ENCODE measurements around the gene FGF2. TPM values are rescaled to one million over a fixed set of nuclear protein-coding genes. Genes with fewer than 3 reads are reported as not detected.

The FGF2 gene
- total RNA-seq, 2 experiments from 2014 or later = 0.09 to 2.9 TPM

- Mint-ChIP-seq H3K4me1 (peaks cover 4% of the 10 kb centered on the region), H3K27me3 (peaks cover 69% of the 10 kb centered on the region), H3K27ac (no peak overlapping the region), H3K9me3 (ENCODE audit: low read depth) (no peaks in the 10 kb centered on the region), H3K4me3 (no peak overlapping the region), H3K36me3 (no peaks in the 10 kb centered on the region)
- DNase-seq (no peak), ATAC-seq (no peak)
- CTCF ChIA-PET = no interaction called here
These were observed 5.5 kb upstream of the FGF2 start for GRCh38 chr4:122821092-122821491.

- no peak overlapping the region for H3K27ac Mint-ChIP-seq
- CTCF ChIA-PET = no interaction called here
- H3K36me3 Mint-ChIP-seq = no peaks in the 10 kb centered on the region
- H3K27me3 Mint-ChIP-seq = peaks cover 70% of the 10 kb centered on the region
- H3K4me3 Mint-ChIP-seq = no peak overlapping the region
- peaks cover 6% of the 10 kb centered on the region for H3K4me1 Mint-ChIP-seq
- no peaks in the 10 kb centered on the region for H3K9me3 Mint-ChIP-seq (ENCODE audit: low read depth)
- ATAC-seq (no peak), DNase-seq (no peak)
These were observed 4.2 kb upstream of the FGF2 start for GRCh38 chr4:122822466-122822865.

GRCh38 chr4:122823476-122823875, 3.2 kb upstream of the FGF2 start:
- Mint-ChIP-seq H3K36me3 (peaks cover 3% of the 10 kb centered on the region), H3K4me3 (no peak overlapping the region), H3K4me1 (peaks cover 16% of the 10 kb centered on the region), H3K27me3 (peaks cover 76% of the 10 kb centered on the region), H3K9me3 (ENCODE audit: low read depth) (no peaks in the 10 kb centered on the region), H3K27ac (no peak overlapping the region)
- no peak for ATAC-seq
- CTCF ChIA-PET = no interaction called here
- DNase-seq = no peak

DNA sequence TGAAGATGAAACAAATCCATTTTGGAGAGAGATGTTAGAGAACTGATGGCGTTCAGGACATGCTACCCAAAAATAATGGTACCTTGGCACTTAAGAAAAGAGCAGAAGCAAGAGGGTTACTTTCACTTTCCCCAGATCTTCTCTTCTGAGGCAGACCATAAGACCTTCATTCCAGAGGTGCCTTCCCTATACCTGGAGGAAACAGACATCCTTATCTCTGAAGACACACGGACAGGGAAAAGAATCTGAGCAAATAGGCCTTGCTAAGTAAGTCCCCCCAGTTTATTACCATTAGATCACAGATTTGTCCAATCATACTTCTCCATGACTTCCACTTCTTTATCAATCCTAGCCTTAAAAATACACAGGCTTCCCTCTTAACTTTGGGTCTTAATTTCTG, 2.0 kb upstream of the FGF2 start:
- peaks cover 3% of the 10 kb centered on the region for H3K36me3 Mint-ChIP-seq
- ATAC-seq = no peak
- peaks cover 77% of the 10 kb centered on the region for H3K27me3 Mint-ChIP-seq
- H3K27ac Mint-ChIP-seq = no peak overlapping the region
- DNase-seq = no peak
- peaks cover 16% of the 10 kb centered on the region for H3K4me1 Mint-ChIP-seq
- CTCF ChIA-PET = no interaction called here
- no peak overlapping the region for H3K4me3 Mint-ChIP-seq
- no peaks in the 10 kb centered on the region for H3K9me3 Mint-ChIP-seq (ENCODE audit: low read depth)

GRCh38 chr4:122826079-122826527, 528 bp upstream of the FGF2 start:
- no peak for ATAC-seq
- no peaks in the 10 kb centered on the region for H3K9me3 Mint-ChIP-seq (ENCODE audit: low read depth)

GRCh38 chr4:122827258-122827878, 737 bp downstream of the FGF2 start:
- DNase-seq = peak; percentile 50
- ATAC-seq = peak; percentile 50
- no peak overlapping the region for H3K27ac Mint-ChIP-seq
- H3K27me3 Mint-ChIP-seq = peaks cover 77% of the 10 kb centered on the region
- H3K4me3 Mint-ChIP-seq = peak overlapping the region; percentile 75
- CTCF ChIA-PET = interaction anchor here (0.9 to 1.6 kb wide), 3 partner anchors 28 to 103 kb away, joined by 3 read pairs; no protein-coding TSS in a partner anchor
- H3K36me3 Mint-ChIP-seq = peaks cover 3% of the 10 kb centered on the region
- H3K4me1 Mint-ChIP-seq = peaks cover 16% of the 10 kb centered on the region
- no peaks in the 10 kb centered on the region for H3K9me3 Mint-ChIP-seq (ENCODE audit: low read depth)

More at GRCh38 chr4:122826079-122826527, 528 bp upstream of the FGF2 start:
- Mint-ChIP-seq H3K27me3 (peaks cover 78% of the 10 kb centered on the region), H3K36me3 (peaks cover 3% of the 10 kb centered on the region), H3K4me3 (peak overlapping the region; percentile 29), H3K4me1 (peaks cover 16% of the 10 kb centered on the region), H3K27ac (no peak overlapping the region)
- CTCF ChIA-PET = no interaction called here
- no peak for DNase-seq

GRCh38 chr4:122827879-122828601, 1.4 kb downstream of the FGF2 start:
- peaks cover 83% of the 10 kb centered on the region for H3K27me3 Mint-ChIP-seq
- CTCF ChIA-PET = interaction anchor here (0.9 to 1.6 kb wide), 4 partner anchors 17 to 103 kb away, joined by 3 read pairs; no protein-coding TSS in a partner anchor
- peaks cover 16% of the 10 kb centered on the region for H3K4me1 Mint-ChIP-seq
- peak overlapping the region; percentile 75 for H3K4me3 Mint-ChIP-seq
- DNase-seq = peak; percentile 60
- peak; percentile 83 for ATAC-seq
- H3K27ac Mint-ChIP-seq = no peak overlapping the region
- peaks cover 3% of the 10 kb centered on the region for H3K36me3 Mint-ChIP-seq
- no peaks in the 10 kb centered on the region for H3K9me3 Mint-ChIP-seq (ENCODE audit: low read depth)

DNA sequence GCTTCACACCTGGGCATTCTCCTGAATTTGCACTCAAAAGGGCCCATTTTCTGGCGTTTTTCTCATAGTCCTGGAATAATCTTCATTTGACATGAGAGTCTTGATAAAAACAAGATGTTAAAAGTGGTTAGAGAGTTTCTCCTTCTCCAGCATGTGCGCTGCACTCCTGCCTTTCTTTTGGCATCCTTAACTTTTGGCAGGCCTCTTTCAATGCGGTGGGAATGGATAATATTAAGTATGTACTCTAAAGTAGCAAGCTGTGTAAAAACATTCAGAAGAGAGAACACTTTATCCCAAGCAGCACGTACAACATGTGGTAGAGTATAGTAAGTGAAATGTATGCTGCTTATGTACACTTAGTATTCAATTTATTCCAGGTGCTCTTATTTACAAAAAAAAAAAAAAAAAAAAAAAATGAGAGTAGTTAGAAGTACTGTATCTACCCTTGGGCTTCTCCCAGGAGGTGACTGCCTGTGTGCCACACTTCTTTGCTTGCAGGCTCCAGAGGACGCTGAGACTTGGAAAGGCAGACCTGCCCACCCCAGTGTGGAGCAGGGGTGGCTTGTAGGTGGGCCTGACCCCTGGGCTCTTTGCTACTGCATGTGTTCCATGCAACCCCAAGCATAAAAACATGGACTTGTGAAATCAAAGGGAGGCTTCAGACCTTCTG, 3.9 kb downstream of the FGF2 start:
- CTCF ChIA-PET = no interaction called here
- no peak for ATAC-seq
- Mint-ChIP-seq H3K27ac (no peak overlapping the region), H3K9me3 (ENCODE audit: low read depth) (no peaks in the 10 kb centered on the region), H3K27me3 (peaks cover 64% of the 10 kb centered on the region), H3K36me3 (peaks cover 3% of the 10 kb centered on the region), H3K4me1 (peaks cover 12% of the 10 kb centered on the region), H3K4me3 (no peak overlapping the region)
- DNase-seq = no peak

GRCh38 chr4:122831515-122832196, 5.0 kb downstream of the FGF2 start:
- Mint-ChIP-seq H3K27ac (no peak overlapping the region), H3K9me3 (ENCODE audit: low read depth) (no peaks in the 10 kb centered on the region), H3K27me3 (peaks cover 55% of the 10 kb centered on the region), H3K36me3 (peaks cover 3% of the 10 kb centered on the region), H3K4me3 (no peak overlapping the region), H3K4me1 (peaks cover 12% of the 10 kb centered on the region)
- ATAC-seq = no peak
- CTCF ChIA-PET = no interaction called here
- DNase-seq = no peak

DNA sequence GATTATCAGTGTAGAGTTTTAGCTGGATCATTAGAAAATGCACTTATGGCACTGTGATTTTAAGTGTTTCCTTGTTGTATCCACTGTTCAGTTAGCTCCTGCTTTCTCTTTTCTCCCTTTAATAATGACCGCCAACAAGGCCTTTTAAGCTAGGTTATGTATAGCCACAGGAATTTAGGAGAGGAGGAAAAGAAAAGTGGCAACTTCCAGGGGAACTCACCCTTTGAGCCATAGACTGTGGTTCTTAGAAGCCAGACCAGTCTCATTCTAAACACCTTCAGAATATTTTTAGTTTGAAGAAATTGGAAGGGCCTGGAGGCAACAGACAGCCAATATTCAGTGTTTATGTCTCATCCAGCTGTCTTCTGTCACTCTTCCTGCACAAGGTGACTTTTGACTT, 6.1 kb downstream of the FGF2 start:
- DNase-seq (no peak), ATAC-seq (no peak)
- CTCF ChIA-PET = no interaction called here
- Mint-ChIP-seq H3K27me3 (peaks cover 53% of the 10 kb centered on the region), H3K9me3 (ENCODE audit: low read depth) (no peaks in the 10 kb centered on the region), H3K36me3 (peaks cover 3% of the 10 kb centered on the region), H3K27ac (no peak overlapping the region), H3K4me1 (peaks cover 7% of the 10 kb centered on the region), H3K4me3 (no peak overlapping the region)

DNA sequence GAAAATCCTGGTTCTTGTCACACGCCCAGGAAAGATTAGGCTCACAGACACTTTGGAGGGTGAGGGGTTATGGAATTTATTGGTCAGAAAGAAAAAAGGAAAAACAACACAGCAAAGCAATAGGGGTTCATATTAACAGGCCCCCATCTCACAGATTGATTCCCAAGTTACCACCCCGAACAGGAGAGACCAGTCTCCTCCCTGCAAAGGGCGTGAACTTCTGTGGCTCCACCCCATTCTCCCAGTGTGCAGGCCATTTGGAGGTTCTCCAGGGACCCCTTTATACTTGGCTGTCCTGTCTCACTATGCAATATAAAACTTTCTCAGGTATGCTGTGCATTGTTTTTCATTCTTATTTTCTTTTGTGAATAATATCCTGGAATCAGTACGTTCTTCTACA, 7.4 kb downstream of the FGF2 start:
- CTCF ChIA-PET = no interaction called here
- peaks cover 44% of the 10 kb centered on the region for H3K27me3 Mint-ChIP-seq
- DNase-seq = no peak
- H3K4me3 Mint-ChIP-seq = no peak overlapping the region
- H3K36me3 Mint-ChIP-seq = no peaks in the 10 kb centered on the region
- no peak overlapping the region for H3K27ac Mint-ChIP-seq
- no peak for ATAC-seq
- no peaks in the 10 kb centered on the region for H3K4me1 Mint-ChIP-seq
- H3K9me3 Mint-ChIP-seq (ENCODE audit: low read depth) = no peaks in the 10 kb centered on the region

DNA sequence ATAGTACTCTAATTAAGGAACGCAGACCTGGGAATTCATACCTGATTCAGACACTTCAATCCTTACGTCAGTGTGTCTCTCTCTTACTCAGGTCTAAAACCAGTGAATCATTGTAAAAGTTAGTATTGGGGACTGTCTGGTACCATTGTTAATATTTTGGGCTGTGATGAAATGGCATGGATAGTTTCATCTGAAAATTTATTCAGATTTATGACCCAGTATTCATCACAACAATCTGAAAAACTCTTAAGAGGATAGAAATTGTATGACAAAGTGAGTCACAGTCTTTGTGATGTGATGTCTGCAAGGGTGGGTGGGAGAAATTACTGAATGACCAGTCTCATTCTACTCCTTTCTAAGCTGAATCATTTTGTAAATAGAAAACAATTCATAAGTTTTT, 10.3 kb downstream of the FGF2 start:
- peaks cover 29% of the 10 kb centered on the region for H3K27me3 Mint-ChIP-seq
- ATAC-seq (no peak), DNase-seq (no peak)
- no peaks in the 10 kb centered on the region for H3K36me3 Mint-ChIP-seq
- CTCF ChIA-PET = no interaction called here
- no peak overlapping the region for H3K4me3 Mint-ChIP-seq
- no peaks in the 10 kb centered on the region for H3K4me1 Mint-ChIP-seq
- no peak overlapping the region for H3K27ac Mint-ChIP-seq
- H3K9me3 Mint-ChIP-seq (ENCODE audit: low read depth) = no peaks in the 10 kb centered on the region

DNA sequence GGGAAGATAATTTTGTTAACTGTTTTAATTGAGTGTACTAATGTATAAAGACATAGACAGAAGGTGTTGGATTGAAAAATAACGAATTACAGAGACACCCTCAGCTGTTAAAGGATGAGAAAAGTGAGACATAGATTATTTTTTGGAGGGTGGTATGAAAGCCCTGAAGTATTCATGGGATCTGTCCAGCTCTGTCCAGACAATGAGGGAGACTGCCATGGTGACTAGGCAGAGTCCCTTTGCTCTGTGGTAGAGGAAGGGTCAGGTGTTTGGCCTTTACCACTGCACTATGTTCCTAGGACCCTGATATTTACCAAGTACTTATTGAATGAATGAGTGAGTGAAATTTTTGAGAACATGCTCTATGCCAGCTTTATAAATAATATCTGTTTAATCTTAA, 11.4 kb downstream of the FGF2 start:
- Mint-ChIP-seq H3K9me3 (ENCODE audit: low read depth) (no peaks in the 10 kb centered on the region), H3K4me1 (no peaks in the 10 kb centered on the region), H3K27ac (no peak overlapping the region), H3K36me3 (no peaks in the 10 kb centered on the region), H3K4me3 (no peak overlapping the region), H3K27me3 (peaks cover 20% of the 10 kb centered on the region)
- CTCF ChIA-PET = no interaction called here
- no peak for ATAC-seq
- DNase-seq = no peak
